T-helper 2 cell treated with Interferon-gamma antibody and Interleukin-4, amounts not matched to agents 100 ng/mL and 5 ng/mL, for 36 hours (primary cell): ENCODE data around the gene HDAC4. TPM values are rescaled to one million over a fixed set of nuclear protein-coding genes. Genes with fewer than 3 reads are reported as not detected.

Experiments used
- intact Hi-C: fragments of 100-400 bp; cut with micrococcal nuclease; formaldehyde crosslinking; loops from one replicate; pipeline ENCODE4 v1.15.1; 2023
- total RNA-seq: library from RNA; stranded (reverse); gene quantifications from 2 replicates; pipeline ENCODE4 v1.2.3, GENCODE V29; 2022

The HDAC4 gene
- total RNA-seq, 1 donor from 2014 or later = 52.0 TPM

- intact Hi-C loops = no loop called here
These were observed 237.7 kb downstream of the HDAC4 start for GRCh38 chr2:239162976-239163687.

- intact Hi-C loops = no loop called here
These were observed 238.5 kb downstream of the HDAC4 start for GRCh38 chr2:239162141-239162821.

- intact Hi-C loops = no loop called here
These were observed 239.1 kb downstream of the HDAC4 start for GRCh38 chr2:239161711-239162140.

GRCh38 chr2:239160226-239161143, 240.3 kb downstream of the HDAC4 start:
- intact Hi-C loops = no loop called here

GRCh38 chr2:239159476-239159911, 241.3 kb downstream of the HDAC4 start:
- intact Hi-C loops = no loop called here

GRCh38 chr2:239158641-239159475, 242.0 kb downstream of the HDAC4 start:
- intact Hi-C loops = no loop called here

GRCh38 chr2:239157771-239158170, 243.0 kb downstream of the HDAC4 start:
- intact Hi-C loops = no loop called here

GRCh38 chr2:239157269-239157668, 243.6 kb downstream of the HDAC4 start:
- intact Hi-C loops = no loop called here

- intact Hi-C loops = no loop called here
These were observed 244.1 kb downstream of the HDAC4 start for GRCh38 chr2:239156516-239157265.

GRCh38 chr2:239155806-239156480, 244.9 kb downstream of the HDAC4 start:
- intact Hi-C loops = no loop called here

- intact Hi-C loops = no loop called here
These were observed 245.6 kb downstream of the HDAC4 start for GRCh38 chr2:239154971-239155805.

GRCh38 chr2:239153806-239154591, 246.8 kb downstream of the HDAC4 start:
- intact Hi-C loops = no loop called here

- intact Hi-C loops = no loop called here
These were observed 247.9 kb downstream of the HDAC4 start for GRCh38 chr2:239152916-239153305.

GRCh38 chr2:239152239-239152915, 248.4 kb downstream of the HDAC4 start:
- intact Hi-C loops = no loop called here

- intact Hi-C loops = no loop called here
These were observed 249.4 kb downstream of the HDAC4 start for GRCh38 chr2:239151201-239152131.
